Neural crest cell (in vitro differentiated cells): ENCODE measurements around the gene PLA2G2A. TPM values are rescaled to one million over a fixed set of nuclear protein-coding genes. Genes with fewer than 3 reads are reported as not detected.
"Not testable (repeated sequence)": the region's sequence is repeated elsewhere in the genome, so short reads cannot be mapped to it uniquely, and the experiment has no call there.

Source experiments
- DNase-seq: peaks from one replicate; pipeline ENCODE4 v3.0.0; 2021; ENCODE audit warnings: low read depth, mixed read lengths, low spot score
- H3K27ac Mint-ChIP-seq: one replicate; pipeline ENCODE4 v1.8.0; 2021; ENCODE audit warnings: mild to moderate bottlenecking, mixed read lengths; ENCODE audit not compliant: unreplicated experiment
- H3K27me3 Mint-ChIP-seq: 2 replicates; pipeline ENCODE4 v1.8.0; 2021; ENCODE audit warnings: low read depth, mild to moderate bottlenecking, mixed read lengths
- H3K36me3 Mint-ChIP-seq: 2 replicates; pipeline ENCODE4 v1.8.0; 2021; ENCODE audit warnings: low read depth, mild to moderate bottlenecking, mixed read lengths
- H3K4me1 Mint-ChIP-seq: 2 replicates; pipeline ENCODE4 v1.8.0; 2021; ENCODE audit warnings: mixed read lengths
- H3K4me3 Mint-ChIP-seq: one replicate; pipeline ENCODE4 v1.8.0; 2021; ENCODE audit warnings: mild to moderate bottlenecking, mixed read lengths
- H3K9me3 Mint-ChIP-seq: 2 replicates; pipeline ENCODE4 v1.8.0; 2021; ENCODE audit warnings: mixed read lengths
- total RNA-seq: library from RNA; stranded (reverse); gene quantifications from 2 replicates; pipeline ENCODE4 v1.2.1, GENCODE V29; 2021
- TF ChIP-seq, protein P1 (sequence below): fragments of 200-600 bp; sonication (generic); conservative IDR thresholded peaks from 2 replicates; pipeline ENCODE4 v1.5.0; 2021; ENCODE audit warnings: antibody characterized with exemption, mild to moderate bottlenecking

Gene PLA2G2A
- total RNA-seq, 1 donor from 2014 or later, result not detected

DNA sequence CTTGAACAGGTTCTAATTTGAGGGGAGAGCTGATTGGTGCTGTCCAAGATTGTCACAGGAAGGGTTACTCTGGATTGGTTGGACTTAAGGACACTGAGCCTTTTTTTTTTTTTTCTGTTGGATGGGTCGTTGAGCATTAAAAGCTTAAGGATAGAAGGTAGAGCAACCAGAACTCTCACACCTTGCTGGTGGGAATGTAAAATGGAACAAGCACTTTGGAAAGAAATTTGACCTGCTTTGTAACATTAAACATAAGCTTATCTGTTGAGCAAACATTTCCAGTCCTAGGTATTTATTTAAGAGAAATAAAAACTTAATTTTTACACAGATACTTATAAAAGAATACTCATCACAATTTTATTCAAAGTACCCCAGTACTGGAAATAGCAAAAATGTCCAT lies 29.8 kb upstream of the PLA2G2A start:
- H3K36me3 Mint-ChIP-seq, result no peaks in the 10 kb centered on the region
- no peak overlapping the region for H3K4me3 Mint-ChIP-seq
- H3K9me3 Mint-ChIP-seq, result peaks cover 9% of the 10 kb centered on the region
- H3K27ac Mint-ChIP-seq, result no peak overlapping the region
- TF ChIP-seq, protein P1, sequence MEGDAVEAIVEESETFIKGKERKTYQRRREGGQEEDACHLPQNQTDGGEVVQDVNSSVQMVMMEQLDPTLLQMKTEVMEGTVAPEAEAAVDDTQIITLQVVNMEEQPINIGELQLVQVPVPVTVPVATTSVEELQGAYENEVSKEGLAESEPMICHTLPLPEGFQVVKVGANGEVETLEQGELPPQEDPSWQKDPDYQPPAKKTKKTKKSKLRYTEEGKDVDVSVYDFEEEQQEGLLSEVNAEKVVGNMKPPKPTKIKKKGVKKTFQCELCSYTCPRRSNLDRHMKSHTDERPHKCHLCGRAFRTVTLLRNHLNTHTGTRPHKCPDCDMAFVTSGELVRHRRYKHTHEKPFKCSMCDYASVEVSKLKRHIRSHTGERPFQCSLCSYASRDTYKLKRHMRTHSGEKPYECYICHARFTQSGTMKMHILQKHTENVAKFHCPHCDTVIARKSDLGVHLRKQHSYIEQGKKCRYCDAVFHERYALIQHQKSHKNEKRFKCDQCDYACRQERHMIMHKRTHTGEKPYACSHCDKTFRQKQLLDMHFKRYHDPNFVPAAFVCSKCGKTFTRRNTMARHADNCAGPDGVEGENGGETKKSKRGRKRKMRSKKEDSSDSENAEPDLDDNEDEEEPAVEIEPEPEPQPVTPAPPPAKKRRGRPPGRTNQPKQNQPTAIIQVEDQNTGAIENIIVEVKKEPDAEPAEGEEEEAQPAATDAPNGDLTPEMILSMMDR, result no peak
- H3K4me1 Mint-ChIP-seq, result no peaks in the 10 kb centered on the region
- no peak for DNase-seq
- H3K27me3 Mint-ChIP-seq, result peaks cover 47% of the 10 kb centered on the region

DNA sequence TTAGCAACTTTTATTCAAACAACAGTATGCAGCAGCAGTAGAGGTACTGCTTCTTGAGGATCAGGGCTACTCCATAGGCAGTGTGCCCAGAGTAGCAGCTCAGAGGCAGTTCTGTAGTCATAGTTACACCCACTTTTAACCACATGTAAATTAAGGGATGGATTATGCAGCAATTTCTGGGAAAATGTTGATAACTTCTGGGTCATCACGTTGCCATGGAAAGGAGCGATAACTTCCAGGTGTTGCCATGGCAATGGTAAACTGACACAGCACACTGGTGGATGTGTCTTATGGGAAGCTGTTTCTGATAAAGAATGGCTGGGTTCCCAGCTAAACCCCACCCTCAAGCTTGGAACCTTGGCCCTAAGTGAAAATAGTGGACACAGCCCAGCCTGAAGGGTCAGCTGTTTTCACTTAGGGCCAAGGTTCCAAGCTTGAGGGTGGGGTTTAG lies 29.0 kb upstream of the PLA2G2A start:
- Mint-ChIP-seq H3K9me3 (peaks cover 11% of the 10 kb centered on the region), H3K27ac (no peak overlapping the region), H3K4me1 (no peaks in the 10 kb centered on the region), H3K27me3 (peaks cover 51% of the 10 kb centered on the region), H3K36me3 (no peaks in the 10 kb centered on the region), H3K4me3 (no peak overlapping the region)
- TF ChIP-seq, protein P1, result no peak
- no peak for DNase-seq

GRCh38 chr1:19998823-19999222 lies 19.4 kb upstream of the PLA2G2A start:
- H3K9me3 Mint-ChIP-seq, H3K4me3 Mint-ChIP-seq, H3K36me3 Mint-ChIP-seq, DNase-seq, H3K27ac Mint-ChIP-seq, H3K4me1 Mint-ChIP-seq: not testable (repeated sequence)
- H3K27me3 Mint-ChIP-seq, result peaks cover 53% of the 10 kb centered on the region

- Mint-ChIP-seq H3K27ac (no peak overlapping the region), H3K4me3 (no peak overlapping the region)
Measured at GRCh38 chr1:19990689-19991088, 11.3 kb upstream of the PLA2G2A start.

GRCh38 chr1:19990182-19990582 lies 10.8 kb upstream of the PLA2G2A start:
- peaks cover 14% of the 10 kb centered on the region for H3K4me1 Mint-ChIP-seq
- not testable (repeated sequence) for H3K4me3 Mint-ChIP-seq, DNase-seq, H3K9me3 Mint-ChIP-seq, H3K27ac Mint-ChIP-seq, H3K36me3 Mint-ChIP-seq
- peaks cover 47% of the 10 kb centered on the region for H3K27me3 Mint-ChIP-seq

More at GRCh38 chr1:19990689-19991088, 11.3 kb upstream of the PLA2G2A start:
- H3K9me3 Mint-ChIP-seq, result no peaks in the 10 kb centered on the region
- peaks cover 14% of the 10 kb centered on the region for H3K4me1 Mint-ChIP-seq
- H3K36me3 Mint-ChIP-seq, result no peaks in the 10 kb centered on the region
- DNase-seq, result no peak
- TF ChIP-seq, protein P1, result no peak
- peaks cover 47% of the 10 kb centered on the region for H3K27me3 Mint-ChIP-seq

GRCh38 chr1:19988267-19989006 lies 9.0 kb upstream of the PLA2G2A start:
- Mint-ChIP-seq H3K9me3 (peaks cover 3% of the 10 kb centered on the region), H3K4me3 (no peak overlapping the region), H3K36me3 (no peaks in the 10 kb centered on the region), H3K27ac (no peak overlapping the region), H3K4me1 (peaks cover 14% of the 10 kb centered on the region), H3K27me3 (peaks cover 41% of the 10 kb centered on the region)
- no peak for DNase-seq
- TF ChIP-seq, protein P1, result no peak
